Activated T-cell treated with anti-CD3 and anti-CD28 coated beads, Interleukin-2, amount 50 U/mL, for 4 hours (primary cell): ENCODE data around the gene NDUFV1. TPM values are rescaled to one million over a fixed set of nuclear protein-coding genes. Genes with fewer than 3 reads are reported as not detected.
A peak's percentile ranks its signal among the peaks of the same experiment; 100 is the strongest.
"Not testable (repeated sequence)": the region's sequence is repeated elsewhere in the genome, so short reads cannot be mapped to it uniquely, and the experiment has no call there.

Source experiments
- ATAC-seq, 2 donors: fragments of 200-7000 bp; cut with Tn5 transposase; one replicate each; pipeline ENCODE4 v1.10.0; 2021
- DNase-seq: peaks from one replicate; pipeline ENCODE4 v3.0.0-alpha.2; 2020
- H3K27me3 Mint-ChIP-seq: one replicate; pipeline ENCODE4 v1.8.0; 2021; ENCODE audit warnings: low read depth, mixed read lengths
- H3K36me3 Mint-ChIP-seq: one replicate; pipeline ENCODE4 v1.8.0; 2022; ENCODE audit warnings: mixed read lengths; ENCODE audit not compliant: insufficient read depth
- H3K4me1 Mint-ChIP-seq: one replicate; pipeline ENCODE4 v1.8.0; 2021; ENCODE audit warnings: low read depth, mixed read lengths
- H3K4me3 Mint-ChIP-seq: one replicate; pipeline ENCODE4 v1.8.0; 2021; ENCODE audit warnings: mild to moderate bottlenecking, moderate library complexity, mixed read lengths
- H3K9me3 Mint-ChIP-seq: one replicate; pipeline ENCODE4 v1.8.0; 2021; ENCODE audit warnings: mixed read lengths
- total RNA-seq, 3 donors: library from RNA; stranded (reverse); gene quantifications; one replicate each; pipeline ENCODE4 v1.2.1, GENCODE V29; 2021

The NDUFV1 gene
- total RNA-seq, 3 donors from 2014 or later: 338 to 353 (median 350) TPM

- DNase-seq (no peak), ATAC-seq (no peak)
- peaks cover 33% of the 10 kb centered on the region for H3K4me1 Mint-ChIP-seq
- no peaks in the 10 kb centered on the region for H3K27me3 Mint-ChIP-seq
- H3K4me3 Mint-ChIP-seq: no peak overlapping the region
- peaks cover 23% of the 10 kb centered on the region for H3K36me3 Mint-ChIP-seq
- no peaks in the 10 kb centered on the region for H3K9me3 Mint-ChIP-seq
These were observed 6.0 kb downstream of the NDUFV1 start for GRCh38 chr11:67612751-67613150.

GRCh38 chr11:67613313-67613959 is 6.7 kb downstream of the NDUFV1 start:
- no peak for DNase-seq
- Mint-ChIP-seq H3K4me3 (peak overlapping the region; percentile 77), H3K9me3 (no peaks in the 10 kb centered on the region), H3K27me3 (no peaks in the 10 kb centered on the region), H3K36me3 (peaks cover 21% of the 10 kb centered on the region), H3K4me1 (peaks cover 28% of the 10 kb centered on the region)
- ATAC-seq: no peak

DNA sequence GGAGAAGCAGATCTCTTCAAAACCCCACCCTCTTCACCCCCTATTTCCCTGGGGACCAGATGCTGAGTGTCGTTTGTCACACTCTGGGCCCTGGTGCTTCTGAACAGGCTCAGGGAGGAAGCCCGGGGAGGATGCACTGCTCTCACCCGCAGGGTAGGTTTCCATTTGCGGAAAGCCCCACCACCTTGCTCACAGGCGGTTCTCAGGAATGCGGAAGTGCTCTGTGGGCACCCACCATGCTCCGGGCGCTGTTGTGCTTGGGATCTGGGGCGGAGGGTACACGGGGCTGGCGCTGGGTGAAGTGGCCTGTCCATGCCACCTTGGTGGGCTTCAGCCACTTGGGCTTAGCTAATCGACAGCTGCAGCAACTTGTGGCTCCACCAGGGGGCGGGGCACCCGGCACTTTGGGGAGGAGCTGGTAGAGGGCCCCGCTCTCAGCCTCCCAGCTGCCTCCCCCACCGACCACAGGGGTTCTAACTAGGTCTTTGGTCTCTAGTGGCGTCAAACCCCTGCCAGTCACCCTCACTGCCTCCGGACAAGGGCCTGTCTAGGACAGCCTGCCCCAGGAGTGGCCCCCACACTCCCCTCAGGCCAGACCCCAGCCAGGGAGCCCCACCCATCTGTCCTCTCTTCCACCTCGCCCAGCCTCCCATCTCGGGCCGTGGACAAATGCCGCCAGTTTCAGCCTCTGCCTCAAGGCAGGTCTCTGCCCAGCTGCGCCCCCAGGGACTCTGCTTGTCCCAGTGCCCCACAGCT is 7.4 kb downstream of the NDUFV1 start:
- Mint-ChIP-seq H3K4me1 (peaks cover 24% of the 10 kb centered on the region), H3K36me3 (peaks cover 16% of the 10 kb centered on the region), H3K9me3 (no peaks in the 10 kb centered on the region), H3K27me3 (no peaks in the 10 kb centered on the region), H3K4me3 (peak overlapping the region; percentile 77)
- peak; percentile 93 for ATAC-seq
- peak; percentile 78 for DNase-seq

- DNase-seq: peak; percentile 43
- no peaks in the 10 kb centered on the region for H3K27me3 Mint-ChIP-seq
- H3K4me1 Mint-ChIP-seq: peaks cover 24% of the 10 kb centered on the region
- no peaks in the 10 kb centered on the region for H3K9me3 Mint-ChIP-seq
- H3K36me3 Mint-ChIP-seq: peaks cover 11% of the 10 kb centered on the region
- peak in 1 of 2 donors; percentile 21 for ATAC-seq
- peak overlapping the region; percentile 77 for H3K4me3 Mint-ChIP-seq
These were observed 8.3 kb downstream of the NDUFV1 start for GRCh38 chr11:67614730-67615714.

DNA sequence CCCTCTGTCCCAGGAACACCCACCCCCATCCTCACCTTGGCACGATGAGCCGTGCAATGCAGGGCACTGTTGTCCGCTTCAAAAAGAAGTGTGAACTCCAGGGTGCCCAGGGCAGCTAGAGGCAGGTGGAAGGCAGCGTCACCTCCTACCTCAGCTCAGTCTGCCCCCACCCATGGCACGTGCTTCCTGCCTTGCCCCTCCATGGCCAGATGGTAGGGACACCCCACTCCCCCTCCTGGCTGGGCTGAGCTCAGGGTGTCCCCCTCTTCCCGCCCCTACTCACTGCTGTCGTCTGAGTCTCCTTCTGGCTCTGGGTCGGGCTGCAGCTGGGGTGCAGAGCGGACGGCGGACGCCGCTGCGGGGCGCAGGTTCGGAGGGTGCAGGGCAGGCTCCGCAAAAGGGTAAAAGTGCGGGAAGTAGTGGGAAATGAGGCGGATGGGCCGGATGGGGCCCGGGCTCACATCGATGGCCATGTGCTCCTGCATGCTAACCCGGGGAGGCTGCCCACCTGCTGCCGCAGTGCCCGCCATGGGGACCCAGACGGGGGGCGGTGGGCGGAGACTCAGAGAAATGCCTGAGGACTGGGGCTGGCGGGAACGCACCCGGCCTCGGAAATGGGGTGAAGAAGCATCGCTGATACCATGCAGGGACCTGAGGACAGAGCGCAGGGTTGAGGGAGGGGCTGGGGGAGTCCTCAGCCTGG is 9.1 kb downstream of the NDUFV1 start:
- Mint-ChIP-seq H3K4me3 (peak overlapping the region; percentile 70), H3K36me3 (peaks cover 8% of the 10 kb centered on the region), H3K27me3 (no peaks in the 10 kb centered on the region), H3K4me1 (peaks cover 24% of the 10 kb centered on the region), H3K9me3 (no peaks in the 10 kb centered on the region)
- no peak for DNase-seq
- ATAC-seq: no peak

GRCh38 chr11:67616431-67617242 is 9.9 kb downstream of the NDUFV1 start:
- no peak for DNase-seq
- no peaks in the 10 kb centered on the region for H3K27me3 Mint-ChIP-seq
- no peak for ATAC-seq
- H3K4me3 Mint-ChIP-seq: peak overlapping the region; percentile 70
- H3K36me3 Mint-ChIP-seq: peaks cover 8% of the 10 kb centered on the region
- H3K9me3 Mint-ChIP-seq: no peaks in the 10 kb centered on the region
- H3K4me1 Mint-ChIP-seq: peaks cover 24% of the 10 kb centered on the region

DNA sequence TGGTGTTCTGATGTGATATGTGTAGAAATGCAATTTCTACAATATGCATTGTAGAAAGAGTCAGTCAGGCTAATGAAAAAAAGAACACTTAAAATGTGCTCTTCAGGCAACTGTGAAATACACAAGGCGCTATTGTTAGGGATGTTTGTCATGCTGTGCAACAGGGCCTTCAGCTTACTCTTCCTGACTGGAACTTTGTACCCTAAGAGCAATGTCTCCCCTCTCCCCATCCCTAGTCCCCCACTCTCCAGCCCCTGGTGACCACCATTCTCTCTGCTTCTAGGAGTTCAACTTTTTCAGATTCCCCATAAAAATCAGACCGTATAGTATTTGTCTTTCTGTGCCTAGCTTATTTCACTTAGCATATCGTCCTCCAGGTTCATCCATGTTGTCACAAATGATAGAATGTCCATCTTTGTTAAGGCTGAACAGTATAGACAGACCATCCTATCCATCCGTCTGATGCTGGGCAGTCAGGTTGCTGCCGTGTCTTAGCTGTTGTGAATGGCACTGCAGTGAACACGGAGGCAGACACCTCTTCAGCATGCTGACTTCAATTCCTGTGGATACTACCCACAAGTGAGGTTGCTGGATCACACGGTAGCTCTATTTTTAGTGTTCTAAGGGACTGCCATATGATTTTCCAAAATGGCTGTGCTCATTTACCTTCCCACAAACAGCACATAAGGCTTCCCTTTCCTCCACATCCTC is 10.7 kb downstream of the NDUFV1 start:
- ATAC-seq (no peak), DNase-seq (no peak)
- Mint-ChIP-seq H3K27me3 (no peaks in the 10 kb centered on the region), H3K9me3 (no peaks in the 10 kb centered on the region), H3K4me3 (no peak overlapping the region), H3K4me1 (peaks cover 24% of the 10 kb centered on the region), H3K36me3 (peaks cover 2% of the 10 kb centered on the region)

GRCh38 chr11:67618901-67619659 is 12.3 kb downstream of the NDUFV1 start:
- not testable (repeated sequence) for DNase-seq, H3K36me3 Mint-ChIP-seq, H3K27me3 Mint-ChIP-seq, H3K4me3 Mint-ChIP-seq, H3K9me3 Mint-ChIP-seq, ATAC-seq
- H3K4me1 Mint-ChIP-seq: peaks cover 12% of the 10 kb centered on the region

- DNase-seq, H3K4me1 Mint-ChIP-seq, H3K4me3 Mint-ChIP-seq, H3K9me3 Mint-ChIP-seq, H3K27me3 Mint-ChIP-seq, ATAC-seq, H3K36me3 Mint-ChIP-seq: not testable (repeated sequence)
These were observed 13.2 kb downstream of the NDUFV1 start for GRCh38 chr11:67619683-67620618.

- not testable (repeated sequence) for H3K4me1 Mint-ChIP-seq, H3K4me3 Mint-ChIP-seq, H3K9me3 Mint-ChIP-seq, DNase-seq, H3K36me3 Mint-ChIP-seq, H3K27me3 Mint-ChIP-seq, ATAC-seq
These were observed 13.9 kb downstream of the NDUFV1 start for GRCh38 chr11:67620621-67621020.

DNA sequence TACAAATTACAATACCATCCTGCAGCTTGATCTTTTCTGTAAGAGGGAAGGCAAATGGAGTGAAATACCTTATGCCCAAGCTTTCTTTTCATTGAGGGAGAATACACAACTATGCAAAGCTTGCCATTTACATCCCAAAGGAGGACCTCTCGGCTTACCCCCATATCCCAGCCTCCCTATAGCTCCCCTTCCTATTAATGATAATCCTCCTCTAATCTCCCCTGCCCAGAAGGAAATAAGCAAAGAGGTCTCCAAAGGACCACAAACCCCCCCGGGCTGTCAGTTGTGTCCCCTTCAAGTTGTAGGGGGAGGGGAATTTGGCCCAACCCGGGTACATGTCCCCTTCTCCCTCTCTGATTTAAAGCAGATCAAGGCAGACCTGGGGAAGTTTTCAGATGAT is 15.2 kb downstream of the NDUFV1 start:
- H3K4me3 Mint-ChIP-seq, H3K27me3 Mint-ChIP-seq, H3K4me1 Mint-ChIP-seq, H3K36me3 Mint-ChIP-seq, H3K9me3 Mint-ChIP-seq, ATAC-seq, DNase-seq: not testable (repeated sequence)
